GM11168 (cell line): ENCODE data around the gene PTGDR2.

Source experiments
- in situ Hi-C: fragments of 300-500 bp; cut with MboI; formaldehyde crosslinking; loops from one replicate; pipeline ENCODE4 v1.12.0; 2022; ENCODE audit warnings: low sequenced_read_pairs; ENCODE audit not compliant: unreplicated experiment

The PTGDR2 gene

GRCh38 chr11:60816590-60817157 lies 39.1 kb downstream of the PTGDR2 start:
- in situ Hi-C loops = no loop called here

DNA sequence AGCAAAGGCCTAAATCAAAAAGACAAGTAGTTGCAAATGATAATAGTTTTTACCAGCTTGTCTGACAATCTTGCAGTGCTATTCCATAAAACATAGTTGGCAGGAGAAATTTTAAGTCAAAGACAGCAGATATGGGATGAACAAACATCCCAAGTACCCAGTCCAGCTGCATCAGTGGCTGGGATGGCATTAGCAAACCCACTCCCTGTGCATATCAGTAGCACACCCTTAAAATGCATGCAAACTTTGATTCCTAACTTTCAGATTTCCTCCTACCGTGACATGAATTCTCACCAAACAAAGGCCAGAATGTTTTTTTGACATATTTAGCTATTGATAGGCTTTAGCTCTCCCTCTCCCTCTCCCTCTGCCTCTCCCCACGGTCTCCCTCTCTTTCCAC lies 41.6 kb downstream of the PTGDR2 start:
- in situ Hi-C loops = no loop called here

GRCh38 chr11:60813324-60813723 lies 42.4 kb downstream of the PTGDR2 start:
- in situ Hi-C loops = no loop called here

DNA sequence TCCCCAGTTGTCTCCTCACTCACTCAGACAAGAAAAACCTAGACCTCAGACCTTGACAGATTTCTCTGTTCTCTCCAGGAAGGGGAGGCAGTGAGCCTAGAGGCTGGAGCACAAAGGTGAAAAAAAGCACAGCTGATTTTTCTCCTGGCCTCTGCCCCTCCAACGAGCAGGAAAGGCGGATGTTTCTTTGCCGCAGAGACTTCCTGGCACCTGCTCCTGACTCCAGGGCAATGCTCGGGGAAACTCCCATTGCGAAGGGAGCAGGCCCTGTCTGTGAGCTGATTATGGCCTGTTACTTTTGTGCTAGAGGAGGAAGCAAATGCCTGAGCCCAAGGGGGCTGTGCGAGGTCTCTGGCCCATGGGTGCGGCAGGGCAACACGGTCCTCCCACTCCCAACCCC lies 45.2 kb downstream of the PTGDR2 start:
- in situ Hi-C loops = no loop called here

GRCh38 chr11:60810151-60810550 lies 45.6 kb downstream of the PTGDR2 start:
- in situ Hi-C loops = no loop called here

- in situ Hi-C loops = no loop called here
These were observed 46.1 kb downstream of the PTGDR2 start for GRCh38 chr11:60809691-60810090.

DNA sequence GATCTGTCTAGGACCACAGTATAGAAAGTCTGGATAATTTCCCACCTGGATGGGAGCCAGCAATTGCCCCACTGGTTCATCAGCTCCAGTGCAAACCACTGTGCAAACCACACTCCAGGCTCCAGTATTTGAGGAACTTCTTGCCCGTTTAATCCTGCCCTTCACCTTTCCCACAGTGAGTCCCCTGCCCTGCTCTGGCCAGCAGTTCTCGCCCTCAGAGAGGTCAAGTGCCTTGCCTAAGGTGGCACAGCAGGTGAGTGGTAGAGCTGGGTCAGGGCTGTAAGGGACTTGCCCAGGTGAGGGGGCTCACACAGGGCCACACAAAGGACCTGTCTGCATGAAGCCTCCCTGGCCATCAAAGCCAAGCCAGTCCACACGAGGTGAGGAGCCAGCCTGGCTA lies 46.5 kb downstream of the PTGDR2 start:
- in situ Hi-C loops = no loop called here

GRCh38 chr11:60803273-60803936 lies 52.3 kb downstream of the PTGDR2 start:
- in situ Hi-C loops = no loop called here

DNA sequence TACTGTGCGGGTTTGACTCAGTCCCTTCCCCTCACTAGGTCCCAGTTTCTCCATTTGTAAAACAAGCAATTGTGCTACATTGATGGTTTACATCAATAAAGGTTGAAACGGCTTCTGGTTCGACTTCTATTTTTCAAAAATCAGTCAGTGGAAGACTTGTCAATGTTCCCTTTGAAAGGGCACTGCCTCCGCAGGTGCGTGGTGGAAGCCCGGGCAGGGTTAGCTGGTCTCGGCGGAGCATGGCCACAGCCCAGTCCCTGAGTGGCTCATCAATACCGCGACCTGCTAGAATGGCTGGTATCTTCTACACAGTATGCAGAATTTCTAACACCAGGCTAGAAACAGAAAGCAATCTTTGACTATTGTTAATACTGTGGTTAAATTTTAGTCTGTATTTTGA lies 54.6 kb downstream of the PTGDR2 start:
- in situ Hi-C loops = no loop called here
